Head of caudate nucleus (tissue), 42 donors: ENCODE data around the gene LDLRAD3.
"Not testable (repeated sequence)": the region's sequence is repeated elsewhere in the genome, so short reads cannot be mapped to it uniquely, and the experiment has no call there.

Source experiments
- DNase-seq, 42 donors: peaks; one replicate each; pipeline versions ENCODE4 v3.0.0 to v3.0.0-alpha.2; 2020 to 2021; ENCODE audit warnings: mixed read lengths in 7 of 42
- intact Hi-C: fragments of 100-400 bp; cut with DNase I; formaldehyde crosslinking; loops from one replicate; pipeline ENCODE4 v1.15.0; 2022

The LDLRAD3 gene

DNA sequence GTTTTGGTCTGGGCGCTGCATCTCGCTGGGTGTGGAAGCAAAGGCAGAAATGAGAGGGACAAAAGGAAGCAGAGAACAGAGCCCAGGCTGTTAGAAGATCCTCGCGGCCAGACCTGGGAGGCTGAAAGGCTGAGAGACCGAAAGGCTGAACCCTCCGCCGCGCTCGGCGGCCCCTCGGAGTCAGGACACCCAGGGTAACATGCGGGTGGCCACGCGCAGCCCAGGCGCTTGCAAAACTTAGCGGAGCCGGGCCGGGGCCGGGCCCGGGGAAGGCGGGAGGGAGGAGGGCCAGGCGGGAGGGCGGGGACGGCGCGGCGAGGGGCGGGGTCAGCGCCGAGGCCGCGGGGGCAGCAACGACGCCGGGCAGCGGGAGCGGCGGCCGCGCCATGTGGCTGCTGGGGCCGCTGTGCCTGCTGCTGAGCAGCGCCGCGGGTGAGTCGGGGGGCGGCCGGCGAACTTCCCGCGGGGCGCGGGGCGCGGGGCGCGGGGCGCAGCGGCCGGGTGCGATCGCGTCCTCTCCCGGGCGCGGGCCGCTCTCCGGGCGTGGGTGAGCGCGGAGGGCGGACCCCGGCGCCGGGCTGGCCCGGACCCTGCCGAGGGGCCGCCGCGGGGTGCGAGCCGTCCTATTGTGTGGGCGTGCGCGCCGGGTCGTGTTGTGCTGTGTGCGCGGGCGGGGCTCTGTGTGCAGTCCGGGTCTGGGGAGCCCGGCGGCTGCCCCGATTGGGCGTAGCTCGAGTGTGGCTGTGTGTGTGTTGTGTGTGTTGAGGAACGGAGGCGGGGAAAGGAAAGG is at the start of gene LDLRAD3:
LDLRAD3 (plus strand) TSS at position 350 of the 790 bp plus-strand sequence; CDS start at position 387, 37 bp downstream.
- intact Hi-C loops: no loop called here
- DNase-seq: peak; percentile 28 to 90 (median 76)

- DNase-seq: no peak
- intact Hi-C loops: no loop called here
Observed at GRCh38 chr11:35897019-35897418, 46.8 kb upstream of the LDLRAD3 start.

GRCh38 chr11:35902961-35903360 is 40.9 kb upstream of the LDLRAD3 start:
- DNase-seq: no peak
- intact Hi-C loops: no loop called here

DNA sequence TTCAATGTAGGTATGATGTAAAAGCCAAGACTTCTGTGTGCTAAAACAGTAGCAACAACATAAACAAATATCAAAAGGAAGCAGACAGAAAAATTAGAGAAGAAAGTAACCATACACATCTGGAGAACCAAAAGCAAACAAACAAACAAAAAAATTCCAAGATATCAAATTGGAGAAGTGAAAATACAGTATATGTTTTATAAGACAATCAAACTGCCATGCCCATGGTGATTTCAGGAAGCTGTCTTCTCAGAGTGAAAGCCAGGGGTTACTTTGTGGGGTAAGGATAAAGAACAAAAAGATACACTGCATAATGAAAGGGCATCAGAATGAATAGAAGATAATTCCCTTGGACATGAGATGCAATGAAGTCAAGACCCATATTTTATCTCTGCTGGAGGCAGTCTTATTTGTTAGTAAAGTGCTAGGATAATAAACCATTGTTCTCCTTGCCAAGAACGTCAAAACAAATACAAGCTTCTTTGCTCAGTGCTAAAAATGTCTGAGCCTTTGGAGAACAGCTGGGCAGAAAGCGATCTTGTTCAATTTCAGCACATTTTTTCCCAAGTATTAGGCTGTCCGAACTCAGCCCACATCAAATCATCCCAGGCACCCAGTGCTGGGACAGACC is 38.1 kb upstream of the LDLRAD3 start:
- intact Hi-C loops: no loop called here
- peak in 18 of 42 donors; percentile 12 to 65 (median 24) for DNase-seq

GRCh38 chr11:35906277-35906661 is 37.6 kb upstream of the LDLRAD3 start:
- intact Hi-C loops: no loop called here
- no peak for DNase-seq

DNA sequence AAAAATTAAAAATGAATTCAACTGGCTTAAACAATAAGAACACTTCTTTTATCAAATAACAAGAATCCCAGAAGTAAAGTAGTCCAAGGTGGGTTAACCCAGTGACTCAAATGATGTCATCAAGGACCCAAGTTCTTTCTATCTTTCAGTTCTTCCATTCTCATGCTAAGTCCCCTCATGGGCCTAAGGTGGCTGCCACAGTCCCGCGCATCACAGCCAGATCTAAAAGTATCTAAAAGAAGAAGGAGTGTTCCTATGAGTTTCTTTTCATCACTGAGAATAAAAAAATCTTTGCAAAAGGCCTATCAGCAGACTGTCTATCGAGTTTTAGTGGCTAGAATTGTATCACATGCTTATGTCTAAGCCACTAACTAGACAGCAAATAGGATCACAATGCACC is 37.2 kb upstream of the LDLRAD3 start:
- DNase-seq: no peak
- intact Hi-C loops: no loop called here

DNA sequence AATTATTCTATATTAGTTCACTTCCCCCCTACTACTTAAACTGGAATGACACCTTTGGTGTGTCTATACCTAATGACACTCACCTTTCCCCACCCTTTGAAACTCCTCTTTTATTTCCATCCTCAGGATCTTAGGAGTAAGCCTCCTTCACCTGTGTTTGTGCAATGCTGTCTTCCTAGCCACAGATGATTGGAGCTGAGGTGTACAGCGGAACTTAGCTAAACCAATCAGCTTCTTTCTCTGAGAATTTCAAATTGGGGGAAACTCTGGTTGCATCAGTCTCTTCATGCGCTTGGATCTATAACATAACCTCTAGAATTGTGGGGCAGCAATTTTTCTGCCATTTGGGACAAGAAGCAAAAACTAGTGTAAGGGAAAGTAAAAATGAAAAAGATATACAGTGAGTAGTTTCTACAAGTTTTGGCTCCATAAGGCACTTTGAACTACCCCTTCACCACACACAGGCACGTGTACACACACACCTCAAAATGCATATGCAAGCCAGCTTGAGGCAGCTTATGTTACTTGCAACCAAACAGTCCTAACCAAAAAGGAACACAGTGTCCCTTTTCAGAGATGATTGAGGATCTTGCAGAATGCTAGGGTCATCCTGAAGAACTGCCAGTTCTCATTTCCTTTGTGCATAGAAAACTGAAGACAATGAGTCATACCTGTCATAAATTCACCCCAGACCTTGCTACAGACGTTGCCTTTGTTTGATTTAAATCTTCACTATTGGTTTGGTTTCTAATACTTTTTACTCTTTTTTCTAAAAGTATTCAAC is 36.0 kb upstream of the LDLRAD3 start:
- peak in 1 of 42 donors; percentile 10 for DNase-seq
- intact Hi-C loops: no loop called here

DNA sequence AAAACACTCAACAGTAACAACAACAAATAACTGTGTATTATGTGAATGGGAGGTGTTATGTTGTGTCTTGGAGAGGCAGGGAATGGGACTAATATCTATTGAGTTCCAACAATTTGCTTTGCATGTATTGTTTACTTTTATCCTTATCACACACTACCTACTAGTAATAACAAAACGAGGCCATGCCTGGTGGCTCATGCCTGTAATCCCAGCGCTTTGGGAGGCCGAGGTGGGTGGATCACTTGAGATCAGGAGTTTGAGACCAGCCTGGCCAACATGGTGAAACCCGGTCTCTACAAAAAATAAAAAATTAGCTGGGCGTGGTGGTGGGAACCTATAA is 35.5 kb upstream of the LDLRAD3 start:
- intact Hi-C loops: not testable (repeated sequence)
- DNase-seq: peak in 1 of 42 donors; percentile 7

- DNase-seq: no peak
- intact Hi-C loops: no loop called here
Observed at GRCh38 chr11:35909511-35910265, 34.2 kb upstream of the LDLRAD3 start.

GRCh38 chr11:35911013-35911412 is 32.8 kb upstream of the LDLRAD3 start:
- intact Hi-C loops: no loop called here
- DNase-seq: no peak

DNA sequence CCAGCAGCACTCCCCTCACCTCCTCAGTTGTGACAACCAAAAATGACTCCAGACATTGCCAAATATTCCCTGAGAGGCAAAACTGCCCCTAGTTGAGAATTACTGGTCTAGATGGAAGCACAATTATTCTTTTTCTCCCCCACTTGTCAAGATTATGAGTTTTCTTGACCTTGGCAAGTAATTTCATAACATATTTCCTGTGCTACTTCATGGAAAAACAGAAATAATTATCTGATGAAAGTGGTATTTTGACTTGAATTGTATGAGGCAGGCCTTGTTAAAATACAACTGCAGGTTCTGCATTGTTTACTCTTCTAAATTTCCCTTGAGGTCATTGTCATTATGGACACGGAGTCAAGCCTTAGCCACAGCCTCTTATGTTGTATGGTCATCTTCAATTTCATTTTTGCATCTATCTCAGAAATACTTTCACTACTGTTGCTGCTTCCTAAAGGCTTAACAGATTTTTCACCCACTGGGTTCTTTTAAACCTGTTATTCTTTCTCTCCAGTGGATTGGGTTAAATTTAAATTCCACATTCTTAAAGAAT is 32.2 kb upstream of the LDLRAD3 start:
- intact Hi-C loops: no loop called here
- DNase-seq: no peak

DNA sequence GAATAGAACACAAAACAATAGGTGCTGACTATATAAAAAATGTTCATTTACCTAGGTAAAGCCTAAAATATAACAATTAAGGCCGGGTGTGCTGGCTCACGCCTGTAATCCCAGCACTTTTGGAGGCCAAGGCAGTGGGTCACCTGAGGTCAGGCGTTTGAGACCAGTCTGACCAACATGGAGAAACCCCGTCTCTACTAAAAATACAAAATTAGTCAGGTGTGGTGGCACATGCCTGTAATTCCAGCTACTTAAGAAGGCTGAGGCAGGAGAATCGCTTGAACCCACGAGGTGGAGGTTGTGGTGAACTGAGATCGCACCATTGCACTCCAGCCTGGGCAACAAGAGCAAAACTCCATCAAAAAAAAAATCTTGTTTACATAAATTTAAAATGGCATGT is 31.4 kb upstream of the LDLRAD3 start:
- DNase-seq, intact Hi-C loops: not testable (repeated sequence)

DNA sequence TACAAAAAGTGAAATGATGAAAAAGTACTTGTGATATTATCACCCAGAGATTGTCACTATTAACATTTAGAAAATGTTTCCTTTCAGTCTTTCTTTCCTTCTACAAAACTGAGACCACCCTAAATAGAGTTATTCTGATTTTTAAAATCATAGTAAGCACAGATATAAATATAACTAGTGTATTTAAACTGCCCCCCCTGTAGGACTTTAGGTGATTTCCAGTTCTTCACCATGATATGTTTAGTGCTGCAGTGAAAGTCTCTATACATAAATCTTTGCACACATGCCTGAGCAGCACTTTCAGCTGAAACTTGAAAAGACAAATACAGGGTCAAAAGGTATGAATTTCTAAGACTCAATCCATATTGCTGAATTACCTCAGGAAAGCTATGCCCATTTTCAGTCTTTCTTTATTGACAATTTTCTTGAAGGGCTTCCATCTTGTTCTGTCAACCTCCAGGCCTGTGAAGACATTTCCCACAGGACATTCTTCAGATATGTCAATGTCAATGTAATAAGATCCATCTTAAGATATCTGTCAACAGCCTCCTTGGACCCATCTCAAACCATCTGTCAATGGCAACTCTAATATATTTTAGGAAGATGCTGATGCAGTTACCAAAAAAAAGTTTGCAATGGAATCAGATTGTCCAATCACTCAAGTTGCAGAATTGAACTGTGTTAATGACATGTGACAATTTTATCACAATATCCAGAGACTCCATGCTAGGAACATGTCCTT is 30.8 kb upstream of the LDLRAD3 start:
- intact Hi-C loops: no loop called here
- no peak for DNase-seq

- intact Hi-C loops: no loop called here
- peak in 1 of 42 donors; percentile 23 for DNase-seq
Observed at GRCh38 chr11:35914816-35915215, 29.0 kb upstream of the LDLRAD3 start.

- DNase-seq: no peak
- intact Hi-C loops: no loop called here
Observed at GRCh38 chr11:35916270-35916669, 27.6 kb upstream of the LDLRAD3 start.

- intact Hi-C loops: no loop called here
- peak in 1 of 42 donors; percentile 13 for DNase-seq
Observed at GRCh38 chr11:35917676-35918075, 26.2 kb upstream of the LDLRAD3 start.

- DNase-seq: peak in 5 of 42 donors; percentile 19 to 53 (median 32)
- intact Hi-C loops: no loop called here
Observed at GRCh38 chr11:35918716-35919115, 25.1 kb upstream of the LDLRAD3 start.

GRCh38 chr11:35919244-35919643 is 24.6 kb upstream of the LDLRAD3 start:
- DNase-seq: peak in 21 of 42 donors; percentile 11 to 78 (median 37)
- intact Hi-C loops: no loop called here
